HUES48 (cell line): ENCODE measurements around the gene TUBB8.
"Not testable (repeated sequence)": the region's sequence is repeated elsewhere in the genome, so short reads cannot be mapped to it uniquely, and the experiment has no call there.

Experiments
- H3K27ac ChIP-seq: one replicate; pipeline ENCODE4 v1.7.0; 2013; ENCODE audit warnings: low read depth, low read length, inconsistent platforms
- H3K27me3 ChIP-seq: 2 replicates; pipeline ENCODE4 v1.6.1; 2013; ENCODE audit warnings: mild to moderate bottlenecking, low read length; ENCODE audit not compliant: control insufficient read depth, insufficient read depth
- H3K36me3 ChIP-seq: 2 replicates; pipeline ENCODE4 v1.6.1; 2013; ENCODE audit warnings: low read length; ENCODE audit not compliant: control insufficient read depth, insufficient read depth
- H3K4me1 ChIP-seq: 2 replicates; pipeline ENCODE4 v1.6.1; 2013; ENCODE audit warnings: mild to moderate bottlenecking, low read length; ENCODE audit not compliant: control insufficient read depth, insufficient read depth
- H3K4me3 ChIP-seq: 2 replicates; pipeline ENCODE4 v1.5.1; 2013; ENCODE audit warnings: mild to moderate bottlenecking, low read depth, low read length
- H3K9ac ChIP-seq: 2 replicates; pipeline ENCODE4 v1.6.1; 2013; ENCODE audit warnings: mild to moderate bottlenecking, low read depth, low read length, moderate library complexity
- H3K9me3 ChIP-seq: 2 replicates; pipeline ENCODE4 v1.6.1; 2013; ENCODE audit warnings: low read length; ENCODE audit not compliant: control insufficient read depth, insufficient read depth

Gene TUBB8

DNA sequence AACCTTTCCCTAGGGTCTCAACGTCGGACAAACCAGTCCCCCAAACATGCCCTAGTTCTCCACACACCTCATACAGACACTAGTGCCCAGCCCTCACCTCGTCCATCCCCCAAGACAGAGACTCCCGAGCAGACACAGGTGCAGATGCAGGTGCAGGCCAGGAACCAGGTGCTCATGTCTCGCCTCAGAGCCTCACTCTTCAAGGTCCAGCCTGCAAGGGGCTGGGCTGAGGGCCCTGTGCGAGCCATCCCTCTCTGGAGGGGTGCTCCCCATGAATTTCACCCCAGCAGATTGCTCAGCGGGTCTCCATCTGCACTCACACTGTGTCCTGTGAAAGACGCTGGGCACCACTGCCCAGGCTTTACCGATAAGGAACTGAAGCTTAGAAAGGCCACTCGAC, 36.9 kb upstream of the TUBB8 start:
- H3K27me3 ChIP-seq = no peaks in the 10 kb centered on the region
- no peak overlapping the region for H3K9ac ChIP-seq
- no peaks in the 10 kb centered on the region for H3K36me3 ChIP-seq
- H3K9me3 ChIP-seq = no peaks in the 10 kb centered on the region
- H3K4me3 ChIP-seq = no peak overlapping the region
- no peak overlapping the region for H3K27ac ChIP-seq
- no peaks in the 10 kb centered on the region for H3K4me1 ChIP-seq

DNA sequence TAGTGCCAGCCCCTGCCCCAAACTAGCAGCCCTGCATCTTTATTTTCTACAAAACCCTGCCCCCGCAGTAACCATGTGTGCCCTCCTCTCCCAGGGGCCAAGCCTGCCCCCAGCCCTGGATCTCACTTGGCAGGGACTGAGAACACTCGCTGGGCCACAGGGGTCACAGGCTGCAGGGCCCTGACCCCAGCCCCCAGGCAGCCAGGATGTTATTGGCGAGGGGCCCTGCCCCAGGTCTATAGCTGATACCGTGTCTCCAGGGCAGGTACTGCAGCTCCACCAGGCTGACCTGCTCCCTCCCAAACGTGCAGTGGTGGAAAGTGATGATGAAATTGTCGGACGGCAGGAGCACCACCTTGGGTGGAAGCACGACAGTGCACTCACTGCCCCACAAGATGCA, 35.9 kb upstream of the TUBB8 start:
- no peaks in the 10 kb centered on the region for H3K27me3 ChIP-seq
- no peaks in the 10 kb centered on the region for H3K36me3 ChIP-seq
- H3K4me1 ChIP-seq = no peaks in the 10 kb centered on the region
- H3K4me3 ChIP-seq = no peak overlapping the region
- no peak overlapping the region for H3K9ac ChIP-seq
- H3K27ac ChIP-seq = no peak overlapping the region
- H3K9me3 ChIP-seq = no peaks in the 10 kb centered on the region

- H3K9me3 ChIP-seq = no peaks in the 10 kb centered on the region
- H3K27me3 ChIP-seq = no peaks in the 10 kb centered on the region
- no peak overlapping the region for H3K27ac ChIP-seq
- H3K9ac ChIP-seq = no peak overlapping the region
- H3K4me1 ChIP-seq = no peaks in the 10 kb centered on the region
- no peaks in the 10 kb centered on the region for H3K36me3 ChIP-seq
- no peak overlapping the region for H3K4me3 ChIP-seq
Measured at GRCh38 chr10:83930-84530, 34.9 kb upstream of the TUBB8 start.

DNA sequence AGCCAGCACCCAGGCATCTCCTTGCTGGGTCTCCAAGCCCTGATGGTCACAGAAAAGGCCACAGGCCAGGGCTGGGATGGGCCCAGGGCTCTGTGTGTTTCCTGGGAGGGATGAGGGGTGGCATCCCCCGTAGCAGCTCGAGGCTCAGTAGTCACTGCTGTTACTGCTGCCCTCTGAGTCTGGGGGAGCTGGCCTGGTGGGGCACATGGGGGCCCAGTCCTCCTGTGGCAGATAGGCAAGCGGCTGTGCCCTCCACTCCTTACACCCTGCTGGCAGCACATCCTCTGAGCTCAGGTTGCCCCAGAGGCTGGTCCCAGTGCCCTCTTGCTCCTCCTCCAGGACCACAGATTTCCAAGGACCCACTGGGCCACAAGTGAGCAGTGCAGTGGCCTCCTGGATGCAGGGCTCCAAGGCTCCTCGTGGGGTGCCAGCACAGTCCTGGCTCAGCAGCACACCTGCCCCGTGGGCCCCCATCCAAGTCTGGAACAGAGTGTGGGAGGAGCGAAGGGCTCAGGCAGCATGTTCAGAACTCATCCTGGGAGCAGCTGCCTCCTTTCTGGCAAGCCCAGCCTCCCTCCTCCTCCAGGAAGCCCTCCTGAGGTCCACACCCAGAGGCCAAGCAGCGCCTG, 31.5 kb upstream of the TUBB8 start:
- no peak overlapping the region for H3K4me3 ChIP-seq
- H3K27me3 ChIP-seq = peaks cover 8% of the 10 kb centered on the region
- no peak overlapping the region for H3K27ac ChIP-seq
- H3K36me3 ChIP-seq = no peaks in the 10 kb centered on the region
- H3K9me3 ChIP-seq = no peaks in the 10 kb centered on the region
- no peak overlapping the region for H3K9ac ChIP-seq
- no peaks in the 10 kb centered on the region for H3K4me1 ChIP-seq

GRCh38 chr10:79532-80215, 30.6 kb upstream of the TUBB8 start:
- Histone ChIP-seq H3K4me3 (no peak overlapping the region), H3K9me3 (no peaks in the 10 kb centered on the region), H3K27ac (no peak overlapping the region), H3K36me3 (no peaks in the 10 kb centered on the region), H3K27me3 (peaks cover 9% of the 10 kb centered on the region), H3K4me1 (no peaks in the 10 kb centered on the region), H3K9ac (no peak overlapping the region)

DNA sequence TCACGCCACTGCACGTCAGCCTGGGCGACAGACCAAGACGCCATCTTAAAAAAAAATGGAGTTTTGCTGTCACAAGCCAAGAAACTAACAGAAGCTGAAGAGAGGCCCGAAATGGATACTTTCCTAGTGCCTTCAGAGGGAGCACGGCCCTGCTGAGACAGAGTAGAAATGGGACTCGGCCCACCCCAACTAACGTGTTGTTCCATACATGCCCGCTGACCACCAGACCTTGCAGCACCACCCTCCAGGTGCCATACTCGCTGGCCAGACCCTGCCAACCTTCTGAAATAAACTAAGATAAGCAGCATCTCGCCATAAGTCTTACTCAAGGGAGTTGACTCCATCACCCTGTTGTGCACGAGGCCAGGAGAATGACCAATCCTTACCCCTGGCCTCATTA, 29.5 kb upstream of the TUBB8 start:
- H3K36me3 ChIP-seq = no peaks in the 10 kb centered on the region
- H3K4me1 ChIP-seq = no peaks in the 10 kb centered on the region
- no peak overlapping the region for H3K4me3 ChIP-seq
- H3K9ac ChIP-seq = no peak overlapping the region
- H3K27ac ChIP-seq = no peak overlapping the region
- peaks cover 9% of the 10 kb centered on the region for H3K27me3 ChIP-seq
- no peaks in the 10 kb centered on the region for H3K9me3 ChIP-seq

DNA sequence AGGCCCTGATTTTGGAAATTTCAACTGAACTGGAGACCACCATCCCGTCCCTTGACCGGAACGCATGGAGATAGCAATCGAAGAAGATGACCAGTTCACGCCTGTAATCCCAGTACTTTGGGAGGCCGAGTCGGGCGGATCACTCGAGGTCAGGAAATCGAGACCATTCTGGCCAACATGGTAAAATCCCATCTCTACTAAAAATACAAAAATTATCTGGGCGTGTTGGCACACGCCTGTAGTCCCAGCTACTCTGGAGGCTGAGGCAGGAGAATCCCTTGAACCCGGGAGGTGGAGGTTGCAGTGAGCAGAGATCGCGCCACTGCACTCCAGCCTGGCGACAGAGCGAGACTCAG, 25.1 kb upstream of the TUBB8 start:
- not testable (repeated sequence) for H3K27ac ChIP-seq, H3K27me3 ChIP-seq, H3K36me3 ChIP-seq, H3K9ac ChIP-seq, H3K9me3 ChIP-seq, H3K4me1 ChIP-seq
- H3K4me3 ChIP-seq = peak overlapping the region; percentile 61; the same call in 1 of the 2 replicates

GRCh38 chr10:73543-74265, 24.6 kb upstream of the TUBB8 start:
- not testable (repeated sequence) for H3K27ac ChIP-seq, H3K36me3 ChIP-seq, H3K9me3 ChIP-seq, H3K9ac ChIP-seq, H3K27me3 ChIP-seq, H3K4me1 ChIP-seq
- peak overlapping the region; percentile 61 for H3K4me3 ChIP-seq

DNA sequence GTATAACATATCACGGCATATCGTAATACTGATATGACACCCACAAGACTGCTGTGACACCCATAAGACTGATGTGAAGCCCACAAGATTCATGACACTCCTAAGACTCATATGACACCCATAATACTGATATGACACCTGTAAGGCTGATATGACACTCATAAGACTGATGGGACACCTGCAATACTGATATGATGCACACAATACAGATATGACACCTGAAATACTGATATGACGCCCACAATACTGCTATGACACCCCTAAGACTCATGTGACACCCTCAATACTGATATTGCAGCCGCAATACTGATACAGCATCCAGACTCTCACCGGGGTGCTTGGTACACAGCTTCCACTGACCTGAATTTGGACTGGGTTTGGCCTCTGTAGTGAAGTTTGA, 19.1 kb upstream of the TUBB8 start:
- not testable (repeated sequence) for H3K27me3 ChIP-seq, H3K4me3 ChIP-seq, H3K9ac ChIP-seq, H3K36me3 ChIP-seq, H3K9me3 ChIP-seq, H3K4me1 ChIP-seq, H3K27ac ChIP-seq

DNA sequence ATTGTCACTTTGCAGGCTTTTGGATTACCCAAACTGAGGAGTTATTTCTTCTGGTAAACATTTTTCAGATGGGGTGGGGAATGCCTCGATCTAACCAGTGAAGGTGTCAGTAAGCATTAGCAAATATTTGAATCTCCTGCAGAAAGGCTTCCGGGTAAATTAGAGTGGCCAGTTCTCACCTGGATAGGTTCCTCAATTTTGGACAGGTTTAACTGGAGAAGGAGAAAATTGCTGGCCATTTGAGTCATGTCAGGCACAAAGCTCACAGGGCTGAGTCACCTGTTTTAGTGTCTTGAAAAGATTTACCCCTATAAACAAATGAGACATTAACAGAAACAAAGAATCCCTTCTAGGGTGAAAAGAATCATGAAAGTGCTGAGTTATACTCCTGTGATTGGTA, 830 bp upstream of the TUBB8 start:
- not testable (repeated sequence) for H3K4me1 ChIP-seq, H3K9me3 ChIP-seq, H3K4me3 ChIP-seq, H3K36me3 ChIP-seq, H3K27ac ChIP-seq, H3K9ac ChIP-seq, H3K27me3 ChIP-seq

DNA sequence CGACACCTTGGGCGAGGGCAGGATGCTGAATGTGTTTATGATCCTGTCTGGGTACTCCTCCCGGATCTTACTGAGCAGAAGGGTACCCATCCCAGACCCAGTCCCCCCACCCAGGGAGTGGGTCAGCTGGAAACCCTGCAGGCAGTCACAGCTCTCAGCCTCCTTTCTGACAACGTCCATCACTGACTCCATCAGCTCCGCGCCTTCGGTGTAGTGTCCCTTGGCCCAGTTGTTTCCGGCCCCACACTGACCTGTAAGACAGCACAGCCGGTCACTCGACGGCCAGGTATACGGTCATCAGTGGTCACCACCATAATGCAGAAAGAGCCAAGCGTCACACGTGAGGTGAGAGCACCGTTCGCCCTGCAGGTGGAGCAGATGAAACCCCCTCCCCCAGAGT, 1.2 kb downstream of the TUBB8 start:
- H3K27ac ChIP-seq, H3K4me3 ChIP-seq, H3K9ac ChIP-seq, H3K36me3 ChIP-seq, H3K27me3 ChIP-seq, H3K4me1 ChIP-seq, H3K9me3 ChIP-seq: not testable (repeated sequence)
